ENCODE data around the gene SNRPD1. TPM values are rescaled to one million over a fixed set of nuclear protein-coding genes. Genes with fewer than 3 reads are reported as not detected.
"Not testable (repeated sequence)": the region's sequence is repeated elsewhere in the genome, so short reads cannot be mapped to it uniquely, and the experiment has no call there.

SNRPD1 gene
- 100 to 1,000 TPM in 7 of 12 donors, 10 to 100 TPM in 4, not detected in 1; 42.5 to 137 (median 107) TPM for polyA plus RNA-seq (ENCODE audit: insufficient read length in 12 of 12)
- long read RNA-seq, donor 1, full-length matches to known transcripts: 126 of 149 reads
- long read RNA-seq, donor 1, partial matches to known transcripts: 23 of 149 reads
- long read RNA-seq, donor 1, other reads (novel, unspliced or antisense): 0 of 149 reads
- long read RNA-seq, donor 2, full-length matches to known transcripts: 98 of 122 reads
- long read RNA-seq, donor 2, partial matches to known transcripts: 24 of 122 reads
- long read RNA-seq, donor 2, other reads (novel, unspliced or antisense): 0 of 122 reads
- long read RNA-seq, donor 3, full-length matches to known transcripts: 48 of 48 reads
- long read RNA-seq, donor 3, partial matches to known transcripts: 0 of 48 reads
- long read RNA-seq, donor 3, other reads (novel, unspliced or antisense): 0 of 48 reads
- long read RNA-seq, donor 4, full-length matches to known transcripts: 44 of 44 reads
- long read RNA-seq, donor 4, partial matches to known transcripts: 0 of 44 reads
- long read RNA-seq, donor 4, other reads (novel, unspliced or antisense): 0 of 44 reads
- long read RNA-seq, donor 5, full-length matches to known transcripts: 97 of 114 reads
- long read RNA-seq, donor 5, partial matches to known transcripts: 17 of 114 reads
- long read RNA-seq, donor 5, other reads (novel, unspliced or antisense): 0 of 114 reads
- long read RNA-seq, donor 6, full-length matches to known transcripts: 44 of 49 reads
- long read RNA-seq, donor 6, partial matches to known transcripts: 5 of 49 reads
- long read RNA-seq, donor 6, other reads (novel, unspliced or antisense): 0 of 49 reads
- long read RNA-seq, donor 7, full-length matches to known transcripts: 54 of 54 reads
- long read RNA-seq, donor 7, partial matches to known transcripts: 0 of 54 reads
- long read RNA-seq, donor 7, other reads (novel, unspliced or antisense): 0 of 54 reads
- long read RNA-seq, donor 8, full-length matches to known transcripts: 79 of 101 reads
- long read RNA-seq, donor 8, partial matches to known transcripts: 22 of 101 reads
- long read RNA-seq, donor 8, other reads (novel, unspliced or antisense): 0 of 101 reads
- long read RNA-seq, donor 9, full-length matches to known transcripts: 72 of 82 reads
- long read RNA-seq, donor 9, partial matches to known transcripts: 10 of 82 reads
- long read RNA-seq, donor 9, other reads (novel, unspliced or antisense): 0 of 82 reads
- long read RNA-seq, donor 10, full-length matches to known transcripts: 82 of 87 reads
- long read RNA-seq, donor 10, partial matches to known transcripts: 5 of 87 reads
- long read RNA-seq, donor 10, other reads (novel, unspliced or antisense): 0 of 87 reads
- long read RNA-seq, donor 11, full-length matches to known transcripts: 104 of 128 reads
- long read RNA-seq, donor 11, partial matches to known transcripts: 24 of 128 reads
- long read RNA-seq, donor 11, other reads (novel, unspliced or antisense): 0 of 128 reads

- peak; percentile 94 for DNase-seq
Observed at GRCh38 chr18:21612125-21613039, at the start of gene SNRPD1. SNRPD1 (plus strand) TSS chr18:21612314; CDS start chr18:21612430, 116 bp downstream.

GRCh38 chr18:21571772-21572171 is 40.3 kb upstream of the SNRPD1 start:
- DNase-seq: peak; percentile 27

- DNase-seq: no peak
Observed at GRCh38 chr18:21575656-21576055, 36.5 kb upstream of the SNRPD1 start.

GRCh38 chr18:21584391-21584790 is 27.7 kb upstream of the SNRPD1 start:
- DNase-seq: no peak

- not testable (repeated sequence) for DNase-seq
Observed at GRCh38 chr18:21592361-21592760, 19.8 kb upstream of the SNRPD1 start.

GRCh38 chr18:21593540-21594257 is 18.4 kb upstream of the SNRPD1 start:
- no peak for DNase-seq

- no peak for DNase-seq
Observed at GRCh38 chr18:21597620-21598019, 14.5 kb upstream of the SNRPD1 start.

GRCh38 chr18:21598726-21599584 is 13.2 kb upstream of the SNRPD1 start:
- DNase-seq: no peak

GRCh38 chr18:21599585-21600525 is 12.3 kb upstream of the SNRPD1 start:
- peak; percentile 23 for DNase-seq

GRCh38 chr18:21600526-21601410 is 11.3 kb upstream of the SNRPD1 start, which contains the start of gene ESCO1:
ESCO1 (minus strand) TSS chr18:21600704; CDS start chr18:21574843, 25,861 bp downstream.
- DNase-seq: peak; percentile 97

GRCh38 chr18:21602299-21602587 is 9.9 kb upstream of the SNRPD1 start:
- DNase-seq: no peak

GRCh38 chr18:21604671-21605070 is 7.4 kb upstream of the SNRPD1 start:
- DNase-seq: no peak

GRCh38 chr18:21605213-21605612 is 6.9 kb upstream of the SNRPD1 start:
- no peak for DNase-seq

GRCh38 chr18:21611401-21612124 is 551 bp upstream of the SNRPD1 start:
- not testable (repeated sequence) for DNase-seq

- not testable (repeated sequence) for DNase-seq
Observed at GRCh38 chr18:21621640-21622039, 9.5 kb downstream of the SNRPD1 start.

All from muscle of arm (tissue), 14 donors.